ENCODE results near the gene ATP8B4.

GRCh38 chr15:49979705-49980382 is 139.2 kb downstream of the ATP8B4 start:
- TF ChIP-seq EZH2 (IDR thresholded peaks at IDR 0.05; ENCODE audit: low read length, missing control alignments) (no peak), CTCF (conservative IDR thresholded peaks at IDR 0.05 in 1 of 2, IDR thresholded peaks at IDR 0.05 in 1 of 2; ENCODE audit: low read depth in 1 of 2, low read length in 2 of 2) (no peak)
